ENCODE results near the gene AMTN.
A peak's percentile ranks its signal among the peaks of the same experiment; 100 is the strongest.
"Not testable (repeated sequence)": the region's sequence is repeated elsewhere in the genome, so short reads cannot be mapped to it uniquely, and the experiment has no call there.

AMTN gene, protein sequence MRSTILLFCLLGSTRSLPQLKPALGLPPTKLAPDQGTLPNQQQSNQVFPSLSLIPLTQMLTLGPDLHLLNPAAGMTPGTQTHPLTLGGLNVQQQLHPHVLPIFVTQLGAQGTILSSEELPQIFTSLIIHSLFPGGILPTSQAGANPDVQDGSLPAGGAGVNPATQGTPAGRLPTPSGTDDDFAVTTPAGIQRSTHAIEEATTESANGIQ

DNA sequence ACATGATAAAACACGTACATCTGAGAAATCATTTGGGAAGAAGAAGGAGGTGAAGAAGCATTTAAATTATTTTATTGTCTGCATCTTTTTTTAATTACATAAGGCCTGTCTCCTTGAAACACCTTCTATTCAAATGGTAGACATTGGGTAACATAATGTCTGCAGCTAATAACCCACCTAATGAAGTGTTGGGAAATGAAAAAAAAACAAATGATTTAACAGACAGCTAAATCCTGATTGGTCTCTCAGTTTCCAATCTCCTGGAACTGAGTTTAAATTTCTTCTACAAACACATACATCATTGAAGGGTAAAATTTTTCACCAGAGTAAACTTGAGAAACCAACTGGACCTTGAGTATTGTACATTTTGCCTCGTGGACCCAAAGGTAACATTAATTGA lies at the start of gene AMTN:
Gene AMTN, plus strand, starts transcription at position 301 of the 400 bp plus-strand sequence. CDS start 209 bp downstream, outside the sequence.
- ATAC-seq: no peak
- Mint-ChIP-seq H3K4me1 (no peaks in the 10 kb centered on the region), H3K27me3 (peaks cover 12% of the 10 kb centered on the region), H3K36me3 (no peaks in the 10 kb centered on the region), H3K4me3 (no peak within 1 kb of the TSS), H3K9me3 (no peaks in the 10 kb centered on the region), H3K27ac (no peak within 1 kb of the TSS)

DNA sequence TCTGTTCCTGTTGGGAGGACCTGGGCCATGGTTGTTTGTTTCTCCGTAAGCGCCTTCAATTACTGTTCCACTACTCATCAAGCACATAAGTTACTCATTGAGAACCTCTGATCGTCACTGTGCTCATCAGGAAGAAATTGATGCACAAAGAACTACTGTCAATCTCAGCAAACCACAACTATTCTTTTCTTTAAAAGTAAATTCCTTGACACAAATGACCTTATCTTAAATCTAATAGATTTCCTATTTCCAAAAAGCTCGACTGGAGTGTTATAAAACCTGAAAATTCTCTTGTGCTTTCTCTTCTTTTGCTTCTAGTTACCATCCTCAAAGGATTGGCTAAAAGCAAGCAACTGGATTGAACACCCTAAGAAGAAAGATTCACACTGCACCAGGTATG lies 46.5 kb upstream of the AMTN start, which contains the start of gene MUC7:
Gene MUC7, plus strand, starts transcription at position 301 of the 400 bp plus-strand sequence. CDS start 1,825 bp downstream, outside the sequence.
- no peak for ATAC-seq
- H3K27ac Mint-ChIP-seq: no peak within 1 kb of the TSS
- peaks cover 13% of the 10 kb centered on the region for H3K9me3 Mint-ChIP-seq
- no peaks in the 10 kb centered on the region for H3K36me3 Mint-ChIP-seq
- no peak within 1 kb of the TSS for H3K4me3 Mint-ChIP-seq
- no peaks in the 10 kb centered on the region for H3K4me1 Mint-ChIP-seq
- no peaks in the 10 kb centered on the region for H3K27me3 Mint-ChIP-seq

DNA sequence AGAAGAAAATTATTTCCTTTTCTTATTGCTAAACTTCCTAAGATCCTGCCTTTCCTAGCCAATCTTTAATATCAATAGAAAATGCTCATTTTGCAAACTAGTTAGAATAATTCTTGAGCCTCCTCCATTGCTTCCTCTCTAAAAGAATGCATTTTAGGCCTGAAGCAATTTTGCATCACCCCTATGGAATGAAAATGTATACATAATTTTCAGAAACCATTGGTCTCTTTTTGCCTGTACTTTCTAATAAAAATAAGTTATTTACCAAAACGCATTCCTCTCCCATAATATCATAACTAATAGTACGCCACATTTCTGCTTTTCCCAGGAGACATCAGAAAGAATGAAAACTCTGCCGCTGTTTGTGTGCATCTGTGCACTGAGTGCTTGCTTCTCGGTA lies 44.7 kb upstream of the AMTN start:
- H3K27ac Mint-ChIP-seq: no peak overlapping the region
- no peaks in the 10 kb centered on the region for H3K4me1 Mint-ChIP-seq
- no peak overlapping the region for H3K4me3 Mint-ChIP-seq
- H3K27me3 Mint-ChIP-seq: no peaks in the 10 kb centered on the region
- H3K9me3 Mint-ChIP-seq: peaks cover 8% of the 10 kb centered on the region
- H3K36me3 Mint-ChIP-seq: no peaks in the 10 kb centered on the region
- ATAC-seq: no peak

DNA sequence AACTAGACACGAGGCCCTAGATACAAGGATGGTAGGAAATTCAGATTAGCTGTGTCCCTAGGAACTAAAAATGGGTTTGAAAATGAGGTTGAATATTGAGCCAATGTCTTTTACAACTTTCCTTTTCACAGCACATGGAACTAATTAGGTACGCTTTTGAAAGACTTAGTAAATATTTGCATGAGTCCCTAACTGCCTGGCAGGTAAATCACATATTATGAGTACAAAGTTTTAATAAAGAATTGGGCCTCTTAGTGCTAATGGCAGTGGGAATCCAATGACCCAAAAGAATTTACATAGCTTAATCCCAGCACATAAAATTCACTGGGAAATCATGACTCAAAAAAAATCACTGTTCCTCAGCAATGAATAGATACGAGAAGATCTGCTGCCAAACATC lies 29.6 kb upstream of the AMTN start:
- no peaks in the 10 kb centered on the region for H3K36me3 Mint-ChIP-seq
- no peaks in the 10 kb centered on the region for H3K4me1 Mint-ChIP-seq
- H3K9me3 Mint-ChIP-seq: no peaks in the 10 kb centered on the region
- peaks cover 16% of the 10 kb centered on the region for H3K27me3 Mint-ChIP-seq
- no peak overlapping the region for H3K4me3 Mint-ChIP-seq
- H3K27ac Mint-ChIP-seq: no peak overlapping the region
- ATAC-seq: no peak

DNA sequence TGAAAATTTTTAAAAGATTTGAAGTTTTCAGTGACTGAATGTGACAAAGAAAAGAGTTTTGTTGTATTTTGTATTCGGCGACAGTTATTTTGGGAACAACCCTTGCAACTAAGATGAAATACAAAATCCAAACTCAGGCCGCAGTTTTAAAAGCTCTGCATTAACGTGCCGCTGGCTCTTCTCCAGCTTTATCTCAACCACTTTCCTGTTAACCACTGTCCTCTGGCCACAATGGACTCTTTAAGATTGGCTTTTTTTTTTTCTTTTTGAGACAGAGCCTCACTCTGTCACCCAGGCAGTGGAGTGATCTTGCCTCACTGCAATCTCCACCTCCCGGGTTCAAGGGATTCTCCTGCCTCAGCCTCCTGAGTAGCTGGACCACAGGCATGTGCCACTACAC lies 22.1 kb upstream of the AMTN start:
- Mint-ChIP-seq H3K4me1 (no peaks in the 10 kb centered on the region), H3K27ac (no peak overlapping the region), H3K27me3 (no peaks in the 10 kb centered on the region), H3K4me3 (no peak overlapping the region), H3K9me3 (no peaks in the 10 kb centered on the region), H3K36me3 (no peaks in the 10 kb centered on the region)
- ATAC-seq: no peak

DNA sequence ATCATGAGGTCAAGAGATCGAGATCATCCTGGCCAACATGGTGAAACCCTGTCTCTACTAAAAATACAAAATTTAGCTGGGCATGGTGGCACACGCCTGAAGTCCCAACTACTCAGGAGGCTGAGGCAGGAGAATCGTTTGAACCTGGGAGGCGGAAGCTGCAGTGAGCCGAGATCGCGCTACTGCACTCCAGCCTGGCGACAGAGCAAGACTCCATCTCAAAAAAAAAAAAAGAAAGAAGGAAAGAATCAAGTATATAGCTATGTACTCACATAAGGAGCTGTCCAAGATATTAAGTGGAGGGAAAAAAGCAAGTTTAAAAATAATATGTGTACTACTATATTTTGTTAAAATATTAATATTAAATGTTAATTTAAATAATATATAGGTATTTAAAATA lies 16.5 kb upstream of the AMTN start:
- not testable (repeated sequence) for H3K9me3 Mint-ChIP-seq, ATAC-seq, H3K4me1 Mint-ChIP-seq, H3K4me3 Mint-ChIP-seq, H3K36me3 Mint-ChIP-seq, H3K27ac Mint-ChIP-seq, H3K27me3 Mint-ChIP-seq

DNA sequence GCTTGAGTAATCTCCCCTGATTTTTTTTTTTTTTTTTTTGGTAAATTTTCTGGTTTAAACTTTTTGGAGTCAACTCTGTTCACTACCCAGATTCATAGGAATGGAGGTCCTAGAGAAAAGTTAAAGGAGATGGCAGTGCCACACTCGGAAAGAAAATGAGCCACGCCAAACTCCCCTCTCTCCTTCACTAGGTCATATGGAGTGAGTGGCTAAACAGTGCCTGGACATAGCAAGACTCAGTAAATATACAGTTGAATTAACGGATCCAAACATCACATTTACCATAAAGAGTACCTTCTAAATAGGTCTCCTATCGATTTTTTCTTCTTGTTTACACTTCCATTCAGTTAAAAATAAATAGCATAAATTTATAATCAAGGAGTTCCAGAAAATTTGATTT lies 13.6 kb upstream of the AMTN start:
- Mint-ChIP-seq H3K9me3 (no peaks in the 10 kb centered on the region), H3K27me3 (no peaks in the 10 kb centered on the region), H3K27ac (no peak overlapping the region), H3K4me1 (no peaks in the 10 kb centered on the region), H3K4me3 (no peak overlapping the region), H3K36me3 (no peaks in the 10 kb centered on the region)
- ATAC-seq: no peak

DNA sequence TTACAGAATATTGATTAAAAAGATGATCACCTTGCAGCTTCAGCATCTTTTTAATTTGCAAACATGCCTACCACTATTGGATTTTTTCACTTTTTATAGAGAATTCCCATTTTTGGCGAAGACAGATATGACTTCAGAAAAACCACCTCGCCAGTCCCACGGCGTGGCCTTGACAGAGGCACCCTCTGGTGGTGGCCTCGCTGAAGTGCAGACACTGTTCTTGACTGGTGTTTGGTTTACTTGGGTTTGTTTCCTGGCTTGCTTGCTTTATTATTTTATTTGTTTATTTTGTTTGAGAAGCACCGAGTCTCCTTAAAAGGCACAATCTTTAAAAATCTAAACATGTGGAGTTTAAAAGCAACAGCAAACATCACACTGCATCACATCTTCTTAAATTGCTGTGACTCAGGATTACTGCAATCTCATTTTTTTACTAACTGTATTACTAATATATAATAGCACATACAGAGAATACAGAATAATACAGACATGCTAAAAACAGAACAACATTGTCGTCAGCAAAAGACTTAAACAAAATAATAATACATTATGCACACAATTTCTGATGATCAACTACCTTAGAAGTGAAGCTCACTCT lies 13.1 kb upstream of the AMTN start:
- peak; percentile 73 for ATAC-seq
- H3K4me1 Mint-ChIP-seq: no peaks in the 10 kb centered on the region
- H3K27ac Mint-ChIP-seq: no peak overlapping the region
- no peaks in the 10 kb centered on the region for H3K27me3 Mint-ChIP-seq
- H3K4me3 Mint-ChIP-seq: no peak overlapping the region
- H3K36me3 Mint-ChIP-seq: no peaks in the 10 kb centered on the region
- H3K9me3 Mint-ChIP-seq: no peaks in the 10 kb centered on the region

DNA sequence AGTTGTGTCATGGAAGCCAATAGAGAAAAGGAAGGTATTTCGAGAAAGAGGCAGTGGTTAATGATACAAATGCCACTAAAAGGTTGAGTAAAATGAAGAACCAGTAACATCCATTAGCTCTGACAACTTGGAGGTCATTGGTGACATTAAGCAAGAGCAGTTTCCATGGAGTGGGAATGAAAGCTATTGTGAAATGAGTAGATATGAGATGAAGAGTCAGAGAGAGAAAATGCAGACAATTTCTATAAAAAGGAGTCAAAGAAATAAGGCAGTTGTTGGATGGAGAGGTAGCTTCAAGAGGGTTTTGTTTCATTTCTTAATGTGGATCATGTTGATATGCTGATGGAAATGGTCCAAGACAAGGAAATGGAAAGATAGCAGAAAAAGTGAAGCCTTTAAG lies 9.6 kb upstream of the AMTN start:
- Mint-ChIP-seq H3K36me3 (no peaks in the 10 kb centered on the region), H3K4me3 (no peak overlapping the region), H3K27me3 (no peaks in the 10 kb centered on the region), H3K27ac (no peak overlapping the region), H3K9me3 (no peaks in the 10 kb centered on the region), H3K4me1 (no peaks in the 10 kb centered on the region)
- no peak for ATAC-seq

DNA sequence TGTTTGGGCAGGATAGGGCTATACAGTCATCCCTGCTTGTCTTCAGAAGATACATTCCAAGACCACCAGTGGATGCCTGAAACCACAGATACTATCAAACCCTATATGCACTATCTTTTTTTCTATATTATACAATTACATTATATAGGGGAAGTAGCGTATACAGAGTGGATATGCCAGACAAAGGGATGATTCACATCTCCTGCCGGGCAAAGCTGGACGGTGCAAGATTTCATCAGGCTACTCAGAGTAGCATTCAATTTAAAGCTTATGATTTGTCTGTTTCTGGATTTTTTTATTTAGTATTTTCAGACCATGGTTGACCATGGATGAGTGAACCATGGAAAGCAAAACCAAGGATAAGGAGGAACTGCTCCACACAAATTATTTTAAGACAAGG lies 7.0 kb upstream of the AMTN start:
- Mint-ChIP-seq H3K4me3 (no peak overlapping the region), H3K4me1 (no peaks in the 10 kb centered on the region), H3K9me3 (no peaks in the 10 kb centered on the region), H3K27me3 (no peaks in the 10 kb centered on the region), H3K27ac (no peak overlapping the region), H3K36me3 (no peaks in the 10 kb centered on the region)
- ATAC-seq: no peak

DNA sequence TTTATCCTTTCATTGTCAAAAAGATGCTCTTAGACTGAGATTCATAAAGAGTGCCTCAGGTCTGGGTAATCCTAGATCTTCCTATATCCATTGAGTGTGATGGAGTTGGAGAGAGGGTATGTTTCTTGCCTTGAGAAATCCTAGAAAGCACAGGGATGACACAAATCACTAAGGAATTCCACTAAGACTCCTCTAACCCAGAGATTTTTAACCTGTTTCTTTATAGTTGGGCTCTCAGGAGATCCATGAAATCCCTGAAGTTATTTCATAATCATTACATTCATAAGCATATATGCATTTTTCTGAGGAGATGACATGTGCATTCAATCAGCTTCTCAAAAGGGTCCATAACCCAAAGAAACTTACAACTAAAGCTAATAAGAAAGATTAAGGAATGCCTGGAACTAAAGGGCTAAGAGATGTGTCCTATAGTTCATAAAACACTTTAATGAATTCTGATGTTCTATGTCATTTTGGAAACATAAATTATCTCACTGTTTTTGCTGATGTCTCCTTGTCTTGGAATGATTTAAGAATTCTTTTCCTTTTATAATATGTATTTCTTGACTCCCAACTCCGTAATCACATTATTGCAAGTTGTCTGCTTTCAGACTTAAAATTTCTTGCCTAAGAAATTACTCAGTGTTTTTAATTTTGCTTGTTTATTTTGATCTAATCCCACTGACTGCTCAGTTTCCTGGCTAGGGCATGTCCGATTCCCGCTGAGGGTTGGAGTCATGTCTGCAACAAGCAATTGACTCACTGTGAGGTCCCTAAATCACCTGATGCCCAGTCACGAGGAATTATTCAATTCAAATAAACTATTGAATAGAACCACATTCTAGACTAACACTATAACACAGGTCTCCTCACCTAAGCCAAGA lies 2.8 kb upstream of the AMTN start:
- H3K9me3 Mint-ChIP-seq: no peaks in the 10 kb centered on the region
- H3K4me1 Mint-ChIP-seq: no peaks in the 10 kb centered on the region
- H3K4me3 Mint-ChIP-seq: no peak overlapping the region
- ATAC-seq: no peak
- H3K36me3 Mint-ChIP-seq: no peaks in the 10 kb centered on the region
- no peak overlapping the region for H3K27ac Mint-ChIP-seq
- peaks cover 7% of the 10 kb centered on the region for H3K27me3 Mint-ChIP-seq

DNA sequence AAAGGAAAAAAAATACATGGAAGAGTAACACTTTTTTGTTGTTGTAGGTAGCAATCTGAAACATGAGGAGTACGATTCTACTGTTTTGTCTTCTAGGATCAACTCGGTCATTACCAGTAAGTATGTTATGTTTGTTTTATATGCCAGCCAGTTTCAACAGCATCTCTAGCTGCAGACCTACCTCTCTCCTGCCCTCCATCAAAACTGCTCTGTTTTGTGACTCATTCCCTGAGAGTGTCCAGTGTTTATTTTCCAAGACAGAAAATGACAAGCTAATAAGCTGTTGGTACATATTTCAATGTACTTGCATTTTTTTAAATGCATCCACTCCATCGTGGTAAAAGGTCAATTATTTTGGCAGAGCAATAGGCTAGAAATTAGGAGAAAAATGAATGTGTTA lies 347 bp downstream of the AMTN start:
- H3K27me3 Mint-ChIP-seq: peaks cover 12% of the 10 kb centered on the region
- H3K4me1 Mint-ChIP-seq: no peaks in the 10 kb centered on the region
- no peak overlapping the region for H3K27ac Mint-ChIP-seq
- no peaks in the 10 kb centered on the region for H3K36me3 Mint-ChIP-seq
- no peak for ATAC-seq
- H3K4me3 Mint-ChIP-seq: no peak overlapping the region
- no peaks in the 10 kb centered on the region for H3K9me3 Mint-ChIP-seq

DNA sequence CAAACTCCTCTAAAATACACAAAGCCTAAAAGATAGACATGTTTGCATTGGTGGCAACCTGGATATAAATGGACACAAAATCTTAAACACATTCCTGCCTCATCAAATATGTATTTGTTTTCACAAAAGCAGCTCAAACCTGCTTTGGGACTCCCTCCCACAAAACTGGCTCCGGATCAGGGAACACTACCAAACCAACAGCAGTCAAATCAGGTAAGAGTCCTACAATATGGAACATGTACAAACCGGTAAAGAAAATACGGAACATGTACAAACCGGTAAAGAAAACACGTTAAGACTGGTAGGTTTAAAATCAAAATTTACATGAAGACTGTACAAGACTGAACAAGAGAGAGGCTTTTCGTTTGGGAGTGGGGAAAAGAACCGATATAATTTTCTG lies 4.3 kb downstream of the AMTN start:
- no peak for ATAC-seq
- H3K9me3 Mint-ChIP-seq: no peaks in the 10 kb centered on the region
- no peaks in the 10 kb centered on the region for H3K4me1 Mint-ChIP-seq
- peaks cover 12% of the 10 kb centered on the region for H3K27me3 Mint-ChIP-seq
- H3K4me3 Mint-ChIP-seq: no peak overlapping the region
- no peak overlapping the region for H3K27ac Mint-ChIP-seq
- no peaks in the 10 kb centered on the region for H3K36me3 Mint-ChIP-seq

DNA sequence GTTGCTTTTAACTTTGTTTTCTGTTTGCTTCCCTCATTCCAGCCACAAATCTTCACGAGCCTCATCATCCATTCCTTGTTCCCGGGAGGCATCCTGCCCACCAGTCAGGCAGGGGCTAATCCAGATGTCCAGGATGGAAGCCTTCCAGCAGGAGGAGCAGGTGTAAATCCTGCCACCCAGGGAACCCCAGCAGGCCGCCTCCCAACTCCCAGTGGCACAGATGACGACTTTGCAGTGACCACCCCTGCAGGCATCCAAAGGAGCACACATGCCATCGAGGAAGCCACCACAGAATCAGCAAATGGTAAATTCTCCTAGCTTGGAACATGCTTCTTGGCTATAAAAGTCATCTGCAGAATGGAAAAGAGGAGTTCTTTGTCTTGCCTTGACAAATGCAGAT lies 12.6 kb downstream of the AMTN start:
- H3K27me3 Mint-ChIP-seq: peaks cover 11% of the 10 kb centered on the region
- H3K4me1 Mint-ChIP-seq: no peaks in the 10 kb centered on the region
- no peak overlapping the region for H3K4me3 Mint-ChIP-seq
- no peak overlapping the region for H3K27ac Mint-ChIP-seq
- no peaks in the 10 kb centered on the region for H3K9me3 Mint-ChIP-seq
- H3K36me3 Mint-ChIP-seq: no peaks in the 10 kb centered on the region
- no peak for ATAC-seq

DNA sequence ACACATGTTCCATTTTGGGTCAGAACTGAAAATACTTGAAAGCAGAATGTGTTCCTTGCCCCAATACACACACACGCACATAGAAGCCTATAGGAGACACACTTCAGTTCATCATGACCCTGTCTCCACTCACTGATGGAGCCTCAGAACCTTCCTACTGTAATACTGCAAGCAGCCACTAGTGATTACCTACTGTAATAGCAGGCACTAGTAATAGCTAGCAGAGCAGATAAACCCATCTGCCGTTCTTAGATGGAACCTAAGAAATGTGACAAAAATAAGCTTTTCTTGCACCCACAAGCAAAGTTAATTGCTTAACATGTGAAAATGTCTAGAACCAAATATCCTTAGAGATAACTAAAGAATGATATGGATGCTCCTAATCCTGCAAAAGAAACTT lies 13.6 kb downstream of the AMTN start:
- Mint-ChIP-seq H3K4me3 (no peak overlapping the region), H3K36me3 (no peaks in the 10 kb centered on the region), H3K27me3 (peaks cover 11% of the 10 kb centered on the region), H3K4me1 (no peaks in the 10 kb centered on the region), H3K9me3 (no peaks in the 10 kb centered on the region), H3K27ac (no peak overlapping the region)
- ATAC-seq: no peak

DNA sequence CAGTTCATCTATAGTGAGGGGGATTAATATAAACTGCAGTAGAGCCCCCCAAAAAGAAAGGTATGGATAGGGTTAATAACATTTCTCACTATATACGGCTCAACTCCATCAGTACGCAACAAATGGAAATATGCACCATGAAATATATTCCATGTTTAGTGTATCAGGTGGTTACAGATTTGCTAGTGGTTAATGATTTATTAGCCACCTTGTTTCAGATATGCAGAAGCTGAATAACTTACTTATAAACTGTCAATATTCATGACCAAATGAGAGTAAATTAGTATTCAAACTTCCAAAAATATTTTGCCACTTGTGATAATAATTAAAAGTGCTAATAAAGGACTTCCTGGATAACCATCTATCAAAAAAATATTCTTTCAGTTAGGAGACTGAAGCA lies 14.8 kb downstream of the AMTN start:
- Mint-ChIP-seq H3K4me1 (no peaks in the 10 kb centered on the region), H3K36me3 (no peaks in the 10 kb centered on the region), H3K27me3 (peaks cover 11% of the 10 kb centered on the region), H3K27ac (no peak overlapping the region), H3K9me3 (no peaks in the 10 kb centered on the region), H3K4me3 (no peak overlapping the region)
- no peak for ATAC-seq
